ENCODE data around the gene SPTBN1.

DNA sequence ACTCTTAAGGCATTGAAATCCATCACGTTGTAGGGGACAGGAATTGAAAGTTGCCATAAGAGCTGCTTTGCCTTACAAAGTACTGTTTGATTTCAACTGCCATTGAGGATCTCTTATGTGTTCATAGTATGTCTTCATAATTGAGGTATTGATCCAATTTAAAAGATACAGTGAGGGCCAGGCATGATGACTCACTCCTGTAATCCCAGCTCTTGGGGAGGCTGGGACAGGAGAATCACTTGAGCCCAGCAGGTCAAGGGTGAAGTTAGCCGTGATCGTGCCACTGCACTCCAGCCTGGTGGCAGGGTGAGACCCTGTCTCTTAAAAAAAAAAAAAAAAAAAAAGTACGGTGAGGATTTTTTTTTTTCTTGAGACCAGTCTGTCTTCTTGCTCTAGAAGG is 175.6 kb downstream of the SPTBN1 start:
- TF ChIP-seq, protein P1, sequence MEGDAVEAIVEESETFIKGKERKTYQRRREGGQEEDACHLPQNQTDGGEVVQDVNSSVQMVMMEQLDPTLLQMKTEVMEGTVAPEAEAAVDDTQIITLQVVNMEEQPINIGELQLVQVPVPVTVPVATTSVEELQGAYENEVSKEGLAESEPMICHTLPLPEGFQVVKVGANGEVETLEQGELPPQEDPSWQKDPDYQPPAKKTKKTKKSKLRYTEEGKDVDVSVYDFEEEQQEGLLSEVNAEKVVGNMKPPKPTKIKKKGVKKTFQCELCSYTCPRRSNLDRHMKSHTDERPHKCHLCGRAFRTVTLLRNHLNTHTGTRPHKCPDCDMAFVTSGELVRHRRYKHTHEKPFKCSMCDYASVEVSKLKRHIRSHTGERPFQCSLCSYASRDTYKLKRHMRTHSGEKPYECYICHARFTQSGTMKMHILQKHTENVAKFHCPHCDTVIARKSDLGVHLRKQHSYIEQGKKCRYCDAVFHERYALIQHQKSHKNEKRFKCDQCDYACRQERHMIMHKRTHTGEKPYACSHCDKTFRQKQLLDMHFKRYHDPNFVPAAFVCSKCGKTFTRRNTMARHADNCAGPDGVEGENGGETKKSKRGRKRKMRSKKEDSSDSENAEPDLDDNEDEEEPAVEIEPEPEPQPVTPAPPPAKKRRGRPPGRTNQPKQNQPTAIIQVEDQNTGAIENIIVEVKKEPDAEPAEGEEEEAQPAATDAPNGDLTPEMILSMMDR (conservative IDR thresholded peaks at IDR 0.05): no peak
- TF ChIP-seq EZH2 (IDR thresholded peaks at IDR 0.05; ENCODE audit: low read depth): no peak

All from PC-9 (cell line).